ENCODE results near the gene GALNT5.
"Not testable (repeated sequence)": the region's sequence is repeated elsewhere in the genome, so short reads cannot be mapped to it uniquely, and the experiment has no call there.

GALNT5 gene, protein sequence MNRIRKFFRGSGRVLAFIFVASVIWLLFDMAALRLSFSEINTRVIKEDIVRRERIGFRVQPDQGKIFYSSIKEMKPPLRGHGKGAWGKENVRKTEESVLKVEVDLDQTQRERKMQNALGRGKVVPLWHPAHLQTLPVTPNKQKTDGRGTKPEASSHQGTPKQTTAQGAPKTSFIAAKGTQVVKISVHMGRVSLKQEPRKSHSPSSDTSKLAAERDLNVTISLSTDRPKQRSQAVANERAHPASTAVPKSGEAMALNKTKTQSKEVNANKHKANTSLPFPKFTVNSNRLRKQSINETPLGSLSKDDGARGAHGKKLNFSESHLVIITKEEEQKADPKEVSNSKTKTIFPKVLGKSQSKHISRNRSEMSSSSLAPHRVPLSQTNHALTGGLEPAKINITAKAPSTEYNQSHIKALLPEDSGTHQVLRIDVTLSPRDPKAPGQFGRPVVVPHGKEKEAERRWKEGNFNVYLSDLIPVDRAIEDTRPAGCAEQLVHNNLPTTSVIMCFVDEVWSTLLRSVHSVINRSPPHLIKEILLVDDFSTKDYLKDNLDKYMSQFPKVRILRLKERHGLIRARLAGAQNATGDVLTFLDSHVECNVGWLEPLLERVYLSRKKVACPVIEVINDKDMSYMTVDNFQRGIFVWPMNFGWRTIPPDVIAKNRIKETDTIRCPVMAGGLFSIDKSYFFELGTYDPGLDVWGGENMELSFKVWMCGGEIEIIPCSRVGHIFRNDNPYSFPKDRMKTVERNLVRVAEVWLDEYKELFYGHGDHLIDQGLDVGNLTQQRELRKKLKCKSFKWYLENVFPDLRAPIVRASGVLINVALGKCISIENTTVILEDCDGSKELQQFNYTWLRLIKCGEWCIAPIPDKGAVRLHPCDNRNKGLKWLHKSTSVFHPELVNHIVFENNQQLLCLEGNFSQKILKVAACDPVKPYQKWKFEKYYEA

GRCh38 chr2:157257312-157258252, at the start of gene GALNT5:
TSS of gene GALNT5 (plus strand) at chr2:157257705. CDS start at chr2:157258083, 378 bp downstream.
- peak; percentile 75 for DNase-seq

DNA sequence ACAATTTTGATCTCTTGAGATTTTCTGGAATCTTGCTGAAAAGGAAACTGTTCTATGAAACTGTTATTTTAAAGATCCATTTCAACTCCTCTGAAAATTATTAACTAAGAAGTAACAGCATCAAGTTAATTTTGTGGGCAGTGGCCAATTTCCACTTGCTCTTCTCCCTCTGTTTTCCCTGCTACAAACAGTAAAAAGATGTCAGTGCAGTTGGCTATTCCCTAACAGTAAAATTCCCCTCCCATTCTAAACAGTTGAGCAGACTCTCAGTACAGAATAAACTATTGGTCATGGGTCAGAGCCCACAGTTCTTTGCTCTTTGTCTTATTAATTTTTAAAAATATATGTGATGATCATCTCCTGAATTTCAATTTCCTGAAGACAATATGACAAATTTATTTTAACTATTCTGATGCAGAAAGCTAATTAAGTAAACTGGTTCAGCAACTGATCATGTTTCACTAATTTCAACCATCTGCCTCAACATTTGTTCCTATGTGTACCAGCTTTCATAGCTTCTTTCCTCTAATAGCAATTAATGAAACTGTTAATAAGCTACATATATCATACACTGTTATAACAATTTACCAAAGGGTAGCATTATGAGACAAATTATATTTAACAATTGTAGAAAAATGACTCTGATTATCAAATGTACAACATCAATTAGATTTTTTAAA, 41.1 kb upstream of the GALNT5 start:
- no peak for DNase-seq

DNA sequence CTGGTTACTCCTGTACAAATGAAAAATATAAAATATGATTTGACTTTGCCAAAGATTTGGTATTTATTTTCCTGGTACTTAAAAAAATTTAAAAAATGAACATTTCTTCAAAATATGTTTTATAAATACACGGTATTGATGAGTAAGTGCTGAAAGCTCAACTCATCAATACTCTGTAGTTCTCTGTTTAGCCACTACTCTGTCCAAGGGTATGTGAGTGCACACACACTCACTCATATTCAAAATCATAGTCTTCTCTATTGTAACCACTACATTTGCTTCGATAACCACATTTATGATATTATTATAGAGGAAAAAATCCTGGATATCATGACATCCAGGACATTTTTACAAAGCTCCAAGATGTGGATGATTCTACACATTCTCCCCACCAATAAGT, 40.1 kb upstream of the GALNT5 start:
- DNase-seq = no peak

DNA sequence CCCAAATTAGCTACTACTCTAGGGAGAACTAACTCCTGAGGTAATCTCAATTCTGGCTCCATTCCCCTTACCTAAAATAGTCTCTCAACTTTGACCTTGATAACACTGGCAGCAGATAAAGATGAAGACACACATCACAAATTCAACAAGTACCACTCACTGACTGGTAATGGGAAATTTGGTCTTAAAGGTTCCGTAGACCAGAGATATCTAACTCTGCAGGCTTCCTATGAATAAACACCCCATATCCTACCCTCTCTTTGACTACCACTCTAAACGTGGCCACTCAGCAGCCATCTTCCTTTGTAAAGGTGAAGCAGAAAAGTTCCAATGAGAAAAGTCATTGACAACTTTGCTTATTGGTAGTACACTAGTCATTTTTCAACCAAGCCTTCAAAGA, 38.6 kb upstream of the GALNT5 start:
- no peak for DNase-seq

- no peak for DNase-seq
Measured at GRCh38 chr2:157220502-157220901, 37.0 kb upstream of the GALNT5 start.

- DNase-seq = no peak
Measured at GRCh38 chr2:157221394-157221988, 36.0 kb upstream of the GALNT5 start.

DNA sequence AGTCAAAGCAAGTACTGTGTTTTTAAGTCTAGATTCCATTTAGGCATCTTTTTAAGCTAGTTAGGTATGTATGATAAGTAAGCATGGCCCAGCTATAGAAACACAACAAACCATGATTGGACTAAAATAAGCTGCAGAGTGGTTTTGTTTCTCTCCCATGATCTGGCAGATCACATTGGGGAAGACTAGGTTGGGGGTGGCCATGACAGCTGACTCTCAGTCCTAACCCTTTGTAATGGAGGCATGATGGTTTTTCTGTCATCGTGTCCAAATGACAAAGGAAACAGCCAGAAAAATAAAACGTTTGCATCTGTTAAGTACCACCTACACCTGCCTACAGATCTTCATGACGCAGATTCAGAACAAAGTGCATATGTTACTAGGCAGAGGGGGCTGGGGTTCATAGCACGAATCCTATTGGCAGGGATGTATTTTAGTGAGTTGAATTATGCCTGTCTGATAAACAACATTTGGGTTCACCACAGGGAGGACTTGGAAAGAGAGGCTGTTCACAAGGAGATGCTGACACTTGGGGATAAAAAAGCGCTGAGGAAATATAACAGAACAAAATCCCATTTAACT, 33.8 kb upstream of the GALNT5 start:
- DNase-seq = no peak

GRCh38 chr2:157224448-157224847, 33.1 kb upstream of the GALNT5 start:
- DNase-seq = not testable (repeated sequence)

- no peak for DNase-seq
Measured at GRCh38 chr2:157227592-157227991, 29.9 kb upstream of the GALNT5 start.

GRCh38 chr2:157228946-157229345, 28.6 kb upstream of the GALNT5 start:
- DNase-seq = no peak

DNA sequence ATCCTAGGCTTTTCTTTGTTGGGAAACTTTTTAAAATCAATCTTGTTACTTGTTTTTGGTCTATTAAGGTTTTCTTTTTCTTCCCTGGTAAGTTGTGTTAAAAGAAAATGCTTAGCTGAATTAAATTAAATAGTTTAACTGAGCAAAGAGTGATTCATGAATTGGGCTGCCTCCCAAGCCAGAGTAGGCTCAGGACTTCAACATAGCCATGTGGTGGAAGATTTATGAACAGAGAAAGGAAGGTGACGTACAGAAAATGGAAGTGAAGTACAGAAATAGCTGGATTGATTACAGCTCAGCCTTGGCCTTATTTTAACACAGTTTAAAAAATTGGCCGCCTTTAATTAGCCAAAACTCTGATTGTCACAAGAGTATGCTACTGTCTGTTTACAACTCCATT, 27.9 kb upstream of the GALNT5 start:
- DNase-seq = no peak

- no peak for DNase-seq
Measured at GRCh38 chr2:157231476-157231875, 26.0 kb upstream of the GALNT5 start.

GRCh38 chr2:157233506-157233905, 24.0 kb upstream of the GALNT5 start:
- DNase-seq = no peak

DNA sequence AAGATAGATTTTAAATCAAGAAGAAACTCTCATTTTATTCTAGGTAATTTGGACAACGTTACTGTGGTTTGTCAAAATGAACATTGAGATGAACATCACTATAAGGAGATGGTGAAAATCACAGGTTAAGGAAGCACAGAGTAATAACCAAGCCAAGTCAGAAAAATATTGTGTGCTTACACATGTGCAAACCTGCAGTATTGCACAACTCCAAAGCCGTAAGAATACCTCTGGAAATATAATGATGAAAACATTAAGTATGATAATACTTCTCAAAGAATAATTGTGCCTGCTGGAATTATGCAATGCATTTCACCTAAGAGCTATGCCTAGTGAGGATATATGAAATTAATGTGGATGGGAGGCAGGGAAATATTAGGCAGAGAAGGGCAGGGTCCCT, 21.1 kb upstream of the GALNT5 start:
- DNase-seq = no peak

GRCh38 chr2:157238296-157238695, 19.2 kb upstream of the GALNT5 start:
- no peak for DNase-seq

DNA sequence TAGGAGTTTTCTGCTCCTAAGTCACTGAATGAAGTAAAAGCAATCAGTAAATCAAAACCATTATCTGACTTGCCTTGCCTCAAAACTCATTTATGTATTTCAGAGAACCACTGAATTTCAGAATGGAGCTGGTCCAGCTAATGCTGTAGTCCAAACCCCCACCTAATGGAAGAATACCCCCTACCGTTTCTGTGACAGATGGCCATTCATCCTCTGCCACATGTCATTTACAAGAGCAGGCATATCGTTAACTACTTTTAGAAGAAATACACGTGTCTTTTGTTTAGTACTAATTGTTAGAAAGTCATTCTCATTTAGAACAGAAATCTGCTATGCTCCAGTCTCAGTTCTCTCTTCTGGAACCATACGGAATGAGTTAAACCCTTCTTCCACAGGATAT, 12.8 kb upstream of the GALNT5 start:
- peak; percentile 32 for DNase-seq

GRCh38 chr2:157245144-157245840, 12.2 kb upstream of the GALNT5 start:
- no peak for DNase-seq

- DNase-seq = no peak
Measured at GRCh38 chr2:157245846-157246764, 11.4 kb upstream of the GALNT5 start.

DNA sequence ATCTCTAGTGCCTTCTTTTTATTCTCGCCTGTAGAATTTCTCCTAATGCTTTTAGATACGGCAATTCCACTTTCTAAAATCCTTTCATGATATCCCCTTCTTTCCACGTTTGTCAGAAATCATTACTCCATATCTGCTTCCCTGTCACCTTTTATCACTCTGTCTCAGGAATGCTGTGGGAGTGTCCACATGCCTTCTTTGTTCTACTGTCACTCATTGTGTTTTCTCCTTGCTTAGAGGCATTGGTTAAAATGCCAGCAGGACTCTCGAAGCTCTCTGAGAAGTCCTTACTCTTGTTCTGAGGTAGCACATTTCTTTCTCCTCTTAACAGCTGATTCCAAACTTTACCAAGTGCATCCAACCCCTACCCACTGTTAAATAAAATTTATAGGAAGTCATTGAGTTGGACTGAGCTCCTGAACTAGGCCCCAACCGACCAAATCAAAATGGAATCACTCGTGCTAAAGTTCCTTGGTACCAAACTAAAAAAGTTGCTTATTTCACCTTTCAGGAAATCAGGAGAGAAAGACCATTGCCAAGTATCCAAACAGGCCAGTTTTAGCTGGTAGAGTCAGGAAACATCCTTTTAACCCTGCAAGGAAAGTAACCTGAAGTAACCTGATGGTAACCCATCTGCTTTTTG, 10.6 kb upstream of the GALNT5 start:
- DNase-seq = no peak

All from NCI-H69 (cell line).